Loucy (cell line): Measurements from ENCODE around the gene FSIP1.

Experiments used
- CTCF ChIP-seq: fragments of 200-600 bp; sonication (generic); conservative IDR thresholded peaks from 2 replicates; pipeline ENCODE4 v1.5.1; 2014; ENCODE audit warnings: mild to moderate bottlenecking, antibody characterized with exemption, low read length
- EZH2phosphoT487 ChIP-seq: fragments of 200-600 bp; IDR thresholded peaks from 2 replicates; pipeline ENCODE4 v1.6.1; 2018; ENCODE audit warnings: antibody characterized with exemption, mild to moderate bottlenecking, moderate library complexity, borderline replicate concordance

- TF ChIP-seq CTCF (no peak), EZH2phosphoT487 (no peak)
Observed at GRCh38 chr15:39735120-39735717, 47.4 kb downstream of the FSIP1 start.
